HepG2 (cell line): ENCODE data around the gene CRLF1.
A peak's percentile ranks its signal among the peaks of the same experiment; 100 is the strongest.

ENCODE experiments used
- RBFOX2 ChIP-seq: fragments of 200-400 bp; formaldehyde crosslinking; IDR thresholded peaks from 2 replicates; pipeline ENCODE4 v1.6.1; 2017; ENCODE audit warnings: low read depth, mild to moderate bottlenecking, low read length
- SOX6 ChIP-seq, 2 experiments: fragments of 450-650 bp in 1 of 2; sonication (generic) in 1 of 2; formaldehyde crosslinking in 1 of 2; IDR thresholded peaks; 2 replicates each; pipeline versions ENCODE4 v1.4.0 to v1.6.1; 2017 to 2020; ENCODE audit warnings: antibody characterized with exemption in 1 of 2, mild to moderate bottlenecking in 1 of 2, missing genetic modification reagents in 1 of 2
- SRSF1 ChIP-seq: fragments of 200-400 bp; formaldehyde crosslinking; optimal IDR thresholded peaks from 2 replicates; pipeline ENCODE3; 2017; ENCODE audit warnings: mild to moderate bottlenecking, low read depth, low read length, moderate library complexity
- ZBTB7A ChIP-seq: sonication (generic); formaldehyde crosslinking; IDR thresholded peaks from 2 replicates; pipeline ENCODE4 v1.8.0; 2022; ENCODE audit warnings: mild to moderate bottlenecking, missing genetic modification reagents
- ZNF207 ChIP-seq: fragments of 450-650 bp; IDR thresholded peaks from 2 replicates; pipeline ENCODE4 v1.6.1; 2016; ENCODE audit warnings: antibody characterized with exemption, borderline replicate concordance
- ZNF354B ChIP-seq: sonication (generic); formaldehyde crosslinking; IDR thresholded peaks from 2 replicates; pipeline ENCODE4 v1.8.0; 2022; ENCODE audit warnings: mild to moderate bottlenecking, missing genetic modification reagents
- ZNF772 ChIP-seq: sonication (generic); formaldehyde crosslinking; IDR thresholded peaks from 2 replicates; pipeline ENCODE4 v1.5.0; 2020; ENCODE audit warnings: mild to moderate bottlenecking, missing genetic modification reagents
- ZSCAN31 ChIP-seq: sonication (generic); formaldehyde crosslinking; IDR thresholded peaks from 2 replicates; pipeline ENCODE4 v1.5.0; 2020; ENCODE audit warnings: low read depth, mild to moderate bottlenecking, missing genetic modification reagents
- TF ChIP-seq, protein P1 (sequence below), 2 experiments: sonication (generic) in 1 of 2; formaldehyde crosslinking in 1 of 2; IDR thresholded peaks; 2 replicates each; pipeline versions ENCODE4 v1.4.0 to v1.6.1; 2018 to 2020; ENCODE audit warnings: missing genetic modification reagents in 2 of 2, borderline replicate concordance in 1 of 2, low read depth in 1 of 2, mild to moderate bottlenecking in 1 of 2, missing biosample characterization in 1 of 2
- TF ChIP-seq, protein P2 (sequence below): sonication (generic); formaldehyde crosslinking; IDR thresholded peaks from 2 replicates; pipeline ENCODE4 v1.5.0; 2020; ENCODE audit warnings: mild to moderate bottlenecking, missing genetic modification reagents, moderate library complexity
- TF ChIP-seq, protein P3 (sequence below), 2 experiments: IDR thresholded peaks; 2 replicates each; pipeline ENCODE4 v1.6.1; 2011 to 2012; ENCODE audit warnings: low read length in 2 of 2, borderline replicate concordance in 1 of 2, low read depth in 1 of 2, mild to moderate bottlenecking in 1 of 2, moderate library complexity in 1 of 2

DNA sequence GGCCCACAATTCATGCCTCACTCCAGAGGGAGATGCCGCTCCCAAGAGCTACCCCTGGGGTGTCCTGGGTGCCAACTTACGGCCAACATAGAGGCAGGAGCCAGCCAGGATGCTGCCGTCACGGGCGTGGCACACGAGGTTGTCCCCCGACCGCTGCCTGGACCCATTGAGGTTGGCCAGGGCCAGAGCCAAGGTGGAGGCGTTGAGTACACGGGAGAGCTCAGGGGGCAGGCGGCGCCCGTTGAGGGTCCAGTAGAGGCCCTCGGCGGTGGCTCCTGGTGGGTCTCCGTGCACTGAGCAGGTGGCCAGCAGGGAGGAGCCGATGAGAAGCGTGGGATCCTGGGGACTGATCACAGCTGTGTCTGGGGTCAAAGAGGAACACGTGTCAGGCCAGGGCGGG lies 7.1 kb downstream of the CRLF1 start:
- TF ChIP-seq ZNF207 (no peak), ZNF772 (CRISPR knock-in tag) (no peak), ZNF354B (CRISPR knock-in tag) (no peak), SRSF1 (no peak), RBFOX2 (0 out of 2 replicates have a peak, but pooled peaks have one; percentile 25), ZBTB7A (CRISPR knock-in tag) (no peak), SOX6 (IDR thresholded peaks at IDR 0.05) (no peak), SOX6 (CRISPR knock-in tag; IDR thresholded peaks at IDR 0.05) (no peak), ZSCAN31 (CRISPR knock-in tag) (no peak)
- TF ChIP-seq, protein P1, sequence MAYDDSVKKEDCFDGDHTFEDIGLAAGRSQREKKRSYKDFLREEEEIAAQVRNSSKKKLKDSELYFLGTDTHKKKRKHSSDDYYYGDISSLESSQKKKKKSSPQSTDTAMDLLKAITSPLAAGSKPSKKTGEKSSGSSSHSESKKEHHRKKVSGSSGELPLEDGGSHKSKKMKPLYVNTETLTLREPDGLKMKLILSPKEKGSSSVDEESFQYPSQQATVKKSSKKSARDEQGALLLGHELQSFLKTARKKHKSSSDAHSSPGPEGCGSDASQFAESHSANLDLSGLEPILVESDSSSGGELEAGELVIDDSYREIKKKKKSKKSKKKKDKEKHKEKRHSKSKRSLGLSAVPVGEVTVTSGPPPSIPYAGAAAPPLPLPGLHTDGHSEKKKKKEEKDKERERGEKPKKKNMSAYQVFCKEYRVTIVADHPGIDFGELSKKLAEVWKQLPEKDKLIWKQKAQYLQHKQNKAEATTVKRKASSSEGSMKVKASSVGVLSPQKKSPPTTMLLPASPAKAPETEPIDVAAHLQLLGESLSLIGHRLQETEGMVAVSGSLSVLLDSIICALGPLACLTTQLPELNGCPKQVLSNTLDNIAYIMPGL (CRISPR knock-in tag; IDR thresholded peaks at IDR 0.05; ENCODE audit: borderline replicate concordance in 1 of 2, low read depth in 1 of 2) = no peak
- TF ChIP-seq, protein P2, sequence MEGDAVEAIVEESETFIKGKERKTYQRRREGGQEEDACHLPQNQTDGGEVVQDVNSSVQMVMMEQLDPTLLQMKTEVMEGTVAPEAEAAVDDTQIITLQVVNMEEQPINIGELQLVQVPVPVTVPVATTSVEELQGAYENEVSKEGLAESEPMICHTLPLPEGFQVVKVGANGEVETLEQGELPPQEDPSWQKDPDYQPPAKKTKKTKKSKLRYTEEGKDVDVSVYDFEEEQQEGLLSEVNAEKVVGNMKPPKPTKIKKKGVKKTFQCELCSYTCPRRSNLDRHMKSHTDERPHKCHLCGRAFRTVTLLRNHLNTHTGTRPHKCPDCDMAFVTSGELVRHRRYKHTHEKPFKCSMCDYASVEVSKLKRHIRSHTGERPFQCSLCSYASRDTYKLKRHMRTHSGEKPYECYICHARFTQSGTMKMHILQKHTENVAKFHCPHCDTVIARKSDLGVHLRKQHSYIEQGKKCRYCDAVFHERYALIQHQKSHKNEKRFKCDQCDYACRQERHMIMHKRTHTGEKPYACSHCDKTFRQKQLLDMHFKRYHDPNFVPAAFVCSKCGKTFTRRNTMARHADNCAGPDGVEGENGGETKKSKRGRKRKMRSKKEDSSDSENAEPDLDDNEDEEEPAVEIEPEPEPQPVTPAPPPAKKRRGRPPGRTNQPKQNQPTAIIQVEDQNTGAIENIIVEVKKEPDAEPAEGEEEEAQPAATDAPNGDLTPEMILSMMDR = no peak
- TF ChIP-seq, protein P3, sequence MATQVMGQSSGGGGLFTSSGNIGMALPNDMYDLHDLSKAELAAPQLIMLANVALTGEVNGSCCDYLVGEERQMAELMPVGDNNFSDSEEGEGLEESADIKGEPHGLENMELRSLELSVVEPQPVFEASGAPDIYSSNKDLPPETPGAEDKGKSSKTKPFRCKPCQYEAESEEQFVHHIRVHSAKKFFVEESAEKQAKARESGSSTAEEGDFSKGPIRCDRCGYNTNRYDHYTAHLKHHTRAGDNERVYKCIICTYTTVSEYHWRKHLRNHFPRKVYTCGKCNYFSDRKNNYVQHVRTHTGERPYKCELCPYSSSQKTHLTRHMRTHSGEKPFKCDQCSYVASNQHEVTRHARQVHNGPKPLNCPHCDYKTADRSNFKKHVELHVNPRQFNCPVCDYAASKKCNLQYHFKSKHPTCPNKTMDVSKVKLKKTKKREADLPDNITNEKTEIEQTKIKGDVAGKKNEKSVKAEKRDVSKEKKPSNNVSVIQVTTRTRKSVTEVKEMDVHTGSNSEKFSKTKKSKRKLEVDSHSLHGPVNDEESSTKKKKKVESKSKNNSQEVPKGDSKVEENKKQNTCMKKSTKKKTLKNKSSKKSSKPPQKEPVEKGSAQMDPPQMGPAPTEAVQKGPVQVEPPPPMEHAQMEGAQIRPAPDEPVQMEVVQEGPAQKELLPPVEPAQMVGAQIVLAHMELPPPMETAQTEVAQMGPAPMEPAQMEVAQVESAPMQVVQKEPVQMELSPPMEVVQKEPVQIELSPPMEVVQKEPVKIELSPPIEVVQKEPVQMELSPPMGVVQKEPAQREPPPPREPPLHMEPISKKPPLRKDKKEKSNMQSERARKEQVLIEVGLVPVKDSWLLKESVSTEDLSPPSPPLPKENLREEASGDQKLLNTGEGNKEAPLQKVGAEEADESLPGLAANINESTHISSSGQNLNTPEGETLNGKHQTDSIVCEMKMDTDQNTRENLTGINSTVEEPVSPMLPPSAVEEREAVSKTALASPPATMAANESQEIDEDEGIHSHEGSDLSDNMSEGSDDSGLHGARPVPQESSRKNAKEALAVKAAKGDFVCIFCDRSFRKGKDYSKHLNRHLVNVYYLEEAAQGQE (IDR thresholded peaks at IDR 0.05; ENCODE audit: borderline replicate concordance in 1 of 2, low read depth in 1 of 2, low read length in 2 of 2) = no peak
